HG02588 (cell line): ENCODE data around the gene STT3B.

Experiments
- ATAC-seq: cut with Tn5 transposase; IDR thresholded peaks from one replicate; pipeline ENCODE4 v1.9.1; 2021; ENCODE audit warnings: mild to moderate bottlenecking, moderate library complexity; ENCODE audit not compliant: unreplicated experiment

STT3B gene

DNA sequence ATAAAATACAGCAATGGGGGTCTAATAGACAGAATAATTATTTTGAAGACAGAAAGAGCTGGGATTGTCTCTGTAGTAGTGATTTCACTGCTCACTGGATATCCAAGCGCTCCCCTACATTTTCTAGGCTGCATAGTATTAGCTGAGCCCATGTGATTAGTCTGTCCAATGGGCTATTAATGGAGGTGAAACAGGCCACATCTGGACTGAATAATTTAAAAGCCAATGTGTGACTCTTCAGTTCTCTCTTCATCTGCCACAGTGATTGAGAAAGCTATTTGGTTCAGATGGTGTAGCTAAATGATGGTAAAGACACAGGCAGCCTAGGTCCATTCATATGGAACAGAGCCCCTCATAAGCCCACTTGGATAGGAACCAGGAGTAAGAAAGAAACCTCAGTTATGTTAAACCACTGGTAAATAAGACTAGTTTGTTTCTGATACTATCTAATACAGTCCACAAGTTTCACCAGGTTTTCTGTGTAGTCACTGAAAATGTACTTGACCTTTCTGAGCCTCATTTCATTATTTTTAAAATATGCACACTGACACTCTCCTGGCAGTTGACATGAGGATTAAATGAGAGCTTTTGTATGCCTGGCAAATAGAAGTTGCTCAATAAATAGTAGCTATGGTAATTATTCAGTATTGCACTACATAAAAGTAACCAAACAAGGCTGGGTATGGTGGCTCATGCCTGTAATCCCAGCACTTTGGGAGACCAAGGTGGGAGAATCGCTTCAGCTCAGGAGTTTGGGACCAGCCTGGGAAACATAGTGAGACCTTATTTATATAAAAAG, 17.0 kb upstream of the STT3B start:
- no peak for ATAC-seq

DNA sequence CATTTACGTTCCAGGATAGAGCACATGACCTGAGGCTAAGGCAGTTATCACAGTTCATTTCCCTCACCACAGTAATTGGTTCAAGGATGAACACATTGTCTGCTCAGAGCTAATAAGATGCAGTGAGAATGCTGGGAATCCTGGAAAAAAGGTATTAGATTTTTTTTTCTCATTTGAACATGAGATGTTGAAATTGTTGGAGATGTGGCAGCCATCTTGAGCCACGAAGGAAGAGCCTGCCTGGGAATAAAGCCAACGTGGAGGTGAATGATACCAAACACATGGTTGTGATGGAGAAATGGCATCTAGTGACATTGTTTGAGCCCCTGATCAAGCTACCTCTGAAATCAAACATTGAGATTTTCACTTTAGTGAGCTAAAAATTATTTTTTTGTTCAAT, 16.0 kb upstream of the STT3B start:
- ATAC-seq, result no peak

DNA sequence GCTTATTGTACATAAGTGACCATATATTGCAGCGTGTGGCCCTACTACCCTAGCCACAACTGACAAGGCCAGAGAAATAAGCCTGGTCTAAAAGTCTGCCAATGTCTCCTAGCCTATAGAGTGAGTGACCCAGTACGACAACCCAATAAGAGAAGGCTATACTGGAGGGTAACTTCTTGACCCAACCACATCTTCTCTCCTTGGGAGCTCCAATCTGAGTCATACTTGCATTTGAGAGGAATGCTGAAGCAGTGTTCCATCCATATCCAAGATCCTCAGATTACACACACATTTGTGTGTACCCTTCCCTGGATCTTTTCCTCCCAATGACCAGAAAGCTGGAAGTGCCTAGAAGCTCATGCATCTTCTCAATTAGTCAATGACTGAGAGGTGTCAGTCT, 11.3 kb upstream of the STT3B start:
- ATAC-seq, result no peak

DNA sequence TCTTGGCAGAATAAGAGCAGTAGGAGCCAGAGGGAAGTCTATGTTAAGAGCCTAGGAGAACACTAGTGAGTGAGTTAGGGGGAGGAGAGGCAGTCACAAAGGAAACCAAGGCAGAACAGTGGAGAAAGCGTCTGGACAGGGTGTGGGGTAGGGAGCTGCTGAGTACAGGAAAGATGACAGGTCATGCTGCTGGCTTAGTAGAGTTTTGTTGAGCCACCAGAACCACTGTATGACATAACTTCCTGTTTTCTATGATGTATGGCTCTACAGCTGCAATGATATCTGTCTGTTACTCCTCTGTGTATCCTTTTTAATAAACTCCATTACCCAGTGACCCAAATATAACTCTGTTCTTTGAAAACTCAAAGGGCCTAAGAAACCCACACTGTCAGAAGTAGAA, 10.6 kb upstream of the STT3B start:
- ATAC-seq, result no peak

DNA sequence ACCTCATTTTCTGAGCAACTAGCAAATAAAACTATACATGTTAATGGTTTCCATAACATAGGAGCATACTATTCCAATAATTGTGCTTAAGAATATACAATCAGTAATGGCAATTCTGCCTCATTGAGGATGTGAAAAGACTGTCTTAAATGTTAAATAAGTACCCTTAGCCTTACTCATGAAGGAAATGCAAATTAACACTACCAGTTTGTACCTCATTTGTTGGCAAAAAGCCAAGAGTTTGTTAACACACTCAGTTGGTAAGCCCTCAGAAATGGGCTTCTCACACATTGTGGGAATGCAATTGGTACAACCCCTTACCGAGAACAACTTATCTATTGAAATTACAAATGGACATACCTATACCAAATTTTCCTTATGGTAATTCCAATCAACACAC, 9.2 kb upstream of the STT3B start:
- ATAC-seq, result no peak

DNA sequence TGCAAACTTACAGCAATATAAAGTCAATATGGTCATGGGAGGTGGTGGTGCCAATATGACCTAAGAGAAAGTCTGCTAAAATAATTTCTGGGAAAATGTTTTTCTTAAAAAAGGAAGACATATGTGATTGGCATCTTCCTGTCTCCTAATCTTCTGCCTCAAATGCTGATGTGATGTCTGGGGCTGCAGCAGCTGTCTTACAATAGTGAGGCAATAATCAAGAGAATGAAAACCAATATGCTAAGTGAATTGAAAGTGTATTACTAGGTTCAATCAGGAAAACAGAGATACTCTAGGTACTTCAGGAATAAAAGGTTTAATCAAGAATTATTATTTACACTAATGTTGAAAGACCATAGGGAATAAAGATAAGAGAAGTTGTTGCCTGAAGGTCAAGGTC, 7.2 kb upstream of the STT3B start:
- ATAC-seq, result no peak

DNA sequence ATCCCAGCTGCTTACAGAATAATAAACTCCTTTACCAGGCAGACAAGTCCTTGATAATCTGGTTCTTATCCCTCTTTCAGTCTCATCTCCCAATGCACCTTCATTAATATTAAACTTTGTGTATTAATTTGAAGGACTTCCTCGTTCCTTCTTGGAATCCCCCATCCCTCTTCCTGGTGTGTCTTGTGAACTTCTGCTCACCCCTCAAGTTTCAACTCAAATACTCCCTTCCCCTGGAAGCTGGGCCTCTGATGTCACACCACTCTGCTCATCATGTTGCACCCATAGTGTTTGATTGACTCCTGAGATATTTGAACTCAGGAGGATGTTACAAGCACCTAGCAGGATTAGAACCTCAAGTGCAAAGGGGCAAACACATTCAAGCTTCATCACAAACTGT, 3.3 kb upstream of the STT3B start:
- no peak for ATAC-seq

DNA sequence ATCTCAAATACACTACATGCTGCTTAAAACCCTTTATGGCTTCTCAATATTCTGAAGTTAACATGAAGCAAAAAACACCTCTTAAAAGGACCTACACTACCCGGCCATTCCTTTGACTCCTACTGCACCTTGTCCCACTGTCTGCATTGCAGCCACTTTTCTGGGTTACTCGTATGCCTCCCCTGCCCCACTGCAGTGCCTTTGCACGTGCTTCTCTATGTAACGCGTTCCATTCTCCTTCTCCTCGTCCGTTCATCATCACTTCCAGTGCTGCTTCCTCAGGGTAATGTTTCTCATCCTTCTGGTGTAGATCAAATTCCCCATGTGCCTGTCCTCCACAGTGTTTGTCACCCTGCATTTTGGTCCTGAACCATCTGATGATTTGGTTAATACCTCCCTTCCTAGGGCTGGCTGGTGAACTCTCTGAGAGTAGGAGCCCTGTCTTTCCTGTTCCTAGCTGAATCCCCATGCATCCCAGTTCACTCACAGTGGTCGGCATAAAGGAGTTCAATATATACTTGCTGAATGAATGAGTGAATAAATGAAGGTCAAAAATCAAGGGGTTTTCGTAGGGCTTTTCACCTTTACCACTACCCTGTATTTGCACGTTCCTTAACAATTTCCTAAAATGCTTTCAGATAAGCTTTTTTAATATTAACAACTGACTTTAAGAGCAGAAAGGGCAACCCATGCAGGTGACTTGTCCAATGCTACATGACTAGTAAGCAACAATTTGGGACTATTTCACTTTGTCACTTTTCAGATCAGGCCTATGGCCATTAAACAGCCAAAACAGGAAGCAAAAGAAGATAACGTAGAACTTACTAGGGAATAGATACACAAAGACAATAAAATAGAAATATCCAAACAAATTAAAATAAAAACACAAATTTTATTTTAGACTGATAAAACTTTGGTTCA, 2.4 kb upstream of the STT3B start:
- ATAC-seq, result no peak

DNA sequence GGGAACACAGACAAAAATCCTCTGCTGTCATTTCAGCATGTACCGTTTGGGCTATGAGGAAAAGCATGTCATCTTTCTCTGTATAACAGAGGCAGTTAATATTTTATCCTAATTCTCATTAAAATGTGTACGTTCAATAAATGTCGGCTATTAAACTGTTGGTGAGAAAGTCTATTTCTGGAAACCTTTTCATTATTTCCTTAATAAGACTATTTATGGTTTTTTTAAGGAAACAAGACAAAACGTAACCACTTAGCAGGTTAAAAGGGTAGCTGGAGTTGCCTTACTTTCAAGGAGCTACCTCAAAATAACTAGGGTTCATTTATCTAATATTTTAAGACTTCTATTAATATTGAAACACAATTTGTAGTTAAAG, 1.8 kb upstream of the STT3B start:
- ATAC-seq, result no peak

DNA sequence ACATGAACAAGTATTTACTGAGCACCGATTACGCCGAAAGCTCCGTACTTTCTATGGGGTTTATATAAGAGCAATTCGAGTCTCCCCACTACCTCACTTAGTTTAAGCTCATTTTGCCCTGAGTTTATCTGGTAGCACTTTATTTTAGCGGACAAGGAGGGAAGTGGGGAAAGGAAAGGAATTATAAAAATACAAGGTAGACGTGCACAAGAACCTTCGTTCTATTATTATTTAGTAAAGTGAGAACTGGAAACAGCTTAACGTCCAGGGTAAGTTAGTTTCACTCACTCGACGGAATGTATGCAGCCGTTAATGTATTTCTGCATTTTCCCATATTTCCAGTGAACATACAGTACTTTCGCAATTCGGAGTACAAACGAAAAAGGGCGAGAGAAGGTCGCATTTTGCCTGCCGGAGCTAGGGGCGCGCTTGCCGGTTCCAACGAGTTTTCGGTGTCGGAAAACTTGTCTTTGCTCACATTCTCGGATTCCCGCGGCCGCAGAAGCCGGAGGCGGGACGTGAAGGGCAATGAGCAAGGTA, 1.2 kb upstream of the STT3B start:
- ATAC-seq, result no peak

DNA sequence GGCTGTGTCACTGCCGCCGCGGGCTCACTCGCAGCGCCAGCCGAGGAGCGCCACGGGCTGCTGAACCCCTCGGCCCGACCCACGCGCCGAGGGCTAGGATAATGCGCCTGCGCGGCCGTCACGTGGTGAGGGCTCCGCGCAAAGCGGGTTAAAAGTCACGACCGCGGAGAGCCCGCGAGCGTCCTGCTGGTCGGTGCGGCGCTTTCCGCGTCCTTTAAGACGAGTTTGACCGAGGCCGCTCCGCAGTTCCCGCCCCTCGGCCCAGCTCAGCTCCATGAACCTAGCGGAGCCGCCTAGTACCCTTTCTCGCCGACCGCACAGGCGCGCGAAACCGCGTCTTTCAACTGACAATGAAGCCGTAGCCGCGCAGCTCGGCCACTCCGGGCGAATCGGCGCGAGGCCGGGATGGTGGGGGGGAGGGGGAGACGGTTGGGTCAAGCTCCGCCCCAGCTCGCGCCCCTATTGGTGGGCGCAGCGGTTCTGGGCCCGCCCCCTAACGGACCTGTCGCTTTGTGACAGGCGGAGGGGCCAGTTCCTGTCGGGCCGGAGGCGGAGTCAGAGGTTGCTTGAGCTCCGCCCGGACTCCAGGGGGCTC, 636 bp upstream of the STT3B start:
- peak; percentile 85 for ATAC-seq

DNA sequence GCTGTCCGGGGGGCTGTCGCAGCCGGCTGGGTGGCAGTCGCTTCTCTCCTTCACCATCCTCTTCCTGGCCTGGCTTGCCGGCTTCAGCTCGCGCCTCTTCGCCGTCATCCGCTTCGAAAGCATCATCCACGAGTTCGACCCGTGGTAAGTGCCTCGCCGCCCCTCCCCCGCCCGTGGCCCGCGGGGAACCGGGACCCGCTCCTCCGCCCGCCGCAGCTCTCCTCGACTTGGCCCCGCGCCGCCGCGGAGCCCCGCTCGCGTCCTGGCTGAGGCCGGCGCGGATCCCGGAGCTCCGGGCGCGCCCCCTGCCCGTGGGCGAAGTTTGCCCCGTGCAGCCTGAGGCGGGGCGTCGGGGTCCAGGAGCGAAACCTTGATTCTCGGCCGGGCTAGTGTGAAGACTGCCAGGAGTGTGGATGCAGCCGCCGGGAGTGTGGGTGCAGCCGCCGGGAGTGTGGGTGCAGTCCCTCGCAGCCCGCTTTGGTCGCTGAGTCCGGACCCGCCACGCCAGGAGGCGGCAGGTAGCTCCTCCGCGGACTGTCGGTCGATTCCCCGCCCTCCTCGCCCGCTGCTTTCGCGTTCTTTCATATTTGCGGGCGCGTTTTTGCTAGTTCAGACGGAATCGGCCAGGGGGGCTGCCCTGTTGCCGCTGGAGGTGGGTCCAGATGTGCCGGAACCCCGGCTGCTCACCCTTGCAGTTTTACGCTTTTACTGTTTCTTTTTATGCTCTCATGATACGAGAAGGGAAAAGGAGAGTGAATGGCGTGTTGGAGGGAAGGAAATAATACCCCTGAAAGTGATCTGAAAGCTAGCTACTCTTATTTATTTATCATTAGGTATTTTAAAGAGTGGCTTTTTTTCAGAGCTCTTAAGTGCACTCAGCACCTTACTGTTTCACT, 692 bp downstream of the STT3B start:
- peak; percentile 1 for ATAC-seq

DNA sequence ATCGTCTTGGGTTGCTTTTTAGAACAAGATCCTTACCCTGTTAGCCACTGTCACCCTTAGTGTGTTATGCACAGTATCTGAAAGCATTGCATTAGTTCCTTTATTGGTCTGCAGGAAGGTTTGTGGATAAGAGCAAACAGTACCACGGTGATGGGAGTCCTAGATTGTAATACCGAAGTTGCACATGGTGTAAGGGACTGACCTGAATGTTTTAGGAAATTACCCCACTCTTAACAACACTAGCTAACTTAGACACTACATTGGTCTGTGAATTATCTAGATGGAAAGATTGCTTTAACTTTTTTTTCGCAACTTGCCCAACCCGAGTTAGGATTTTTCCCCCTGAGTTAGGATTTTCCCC, 1.3 kb downstream of the STT3B start:
- ATAC-seq, result no peak

DNA sequence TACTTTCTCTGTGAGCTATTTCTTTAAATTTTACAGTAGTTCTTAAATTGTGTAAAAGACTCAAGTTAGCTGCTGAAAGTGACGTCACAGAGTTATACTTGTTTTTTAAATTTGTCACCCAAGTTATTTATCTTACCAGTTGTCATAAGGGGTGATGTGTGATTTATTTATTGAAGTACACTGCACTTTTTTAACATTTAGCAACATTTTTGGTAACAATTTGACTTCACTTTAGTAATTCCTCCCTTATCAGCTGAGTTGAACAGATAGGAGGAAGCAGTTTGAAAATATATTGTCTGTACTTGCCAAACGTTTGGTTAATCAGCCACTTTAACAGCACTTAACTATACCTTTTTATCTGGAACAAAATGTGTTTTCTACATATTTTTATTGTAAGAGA, 3.8 kb downstream of the STT3B start:
- no peak for ATAC-seq

DNA sequence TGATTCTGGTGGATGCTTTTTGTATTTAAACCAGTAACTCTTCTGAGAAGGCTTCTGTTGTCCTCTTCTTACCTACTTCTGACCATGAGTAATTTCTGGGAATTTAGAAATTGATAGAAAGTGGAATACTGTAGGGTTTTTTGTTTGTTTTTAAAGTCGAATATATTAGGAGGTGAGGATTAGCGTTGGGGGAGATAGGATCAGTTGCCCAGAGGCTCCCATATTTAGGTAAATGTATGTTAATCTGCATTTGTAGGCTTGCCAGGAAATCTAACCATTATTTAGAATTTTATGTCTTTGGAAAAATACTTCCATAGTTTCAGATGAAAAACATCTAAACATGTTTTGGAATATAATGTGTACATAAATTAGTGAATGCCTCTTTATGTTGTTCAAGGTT, 6.1 kb downstream of the STT3B start:
- ATAC-seq, result no peak

DNA sequence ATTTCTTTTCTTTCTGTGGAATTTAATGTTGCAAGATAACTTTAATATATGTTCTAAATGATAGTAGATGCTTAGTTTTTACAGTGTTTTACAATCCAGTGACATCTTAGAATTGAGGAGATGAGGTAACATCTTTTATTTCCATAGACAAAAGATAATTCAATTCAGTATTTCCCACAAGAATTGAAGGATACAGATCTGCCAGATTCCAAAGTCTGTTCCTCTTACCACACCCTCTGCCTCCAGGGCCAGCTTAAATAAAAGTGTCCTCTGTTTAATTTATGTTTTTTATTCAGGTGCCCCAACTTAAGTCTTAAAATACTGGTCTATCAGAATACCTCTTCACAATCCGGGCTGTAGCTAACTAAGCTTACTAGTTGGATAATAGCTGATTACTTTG, 6.5 kb downstream of the STT3B start:
- ATAC-seq, result no peak

DNA sequence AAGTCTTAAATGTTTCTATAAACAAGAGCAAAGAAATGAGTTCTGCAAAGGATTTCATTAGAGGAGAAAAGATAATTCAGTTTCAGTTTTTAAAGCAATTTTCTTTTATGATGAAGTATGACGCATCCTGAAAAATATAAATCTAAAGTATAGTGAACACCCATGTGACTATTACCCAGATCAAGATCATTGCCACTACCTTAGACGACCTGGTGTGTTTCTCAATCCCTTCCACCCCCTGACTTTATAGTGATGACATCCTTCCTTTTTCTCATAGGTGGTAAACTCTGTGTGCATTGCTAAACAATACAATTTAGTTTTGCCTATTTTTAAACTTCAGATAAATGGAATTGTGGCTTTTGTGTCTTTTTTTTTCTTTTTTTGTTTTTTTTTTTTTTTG, 8.4 kb downstream of the STT3B start:
- ATAC-seq, result no peak

DNA sequence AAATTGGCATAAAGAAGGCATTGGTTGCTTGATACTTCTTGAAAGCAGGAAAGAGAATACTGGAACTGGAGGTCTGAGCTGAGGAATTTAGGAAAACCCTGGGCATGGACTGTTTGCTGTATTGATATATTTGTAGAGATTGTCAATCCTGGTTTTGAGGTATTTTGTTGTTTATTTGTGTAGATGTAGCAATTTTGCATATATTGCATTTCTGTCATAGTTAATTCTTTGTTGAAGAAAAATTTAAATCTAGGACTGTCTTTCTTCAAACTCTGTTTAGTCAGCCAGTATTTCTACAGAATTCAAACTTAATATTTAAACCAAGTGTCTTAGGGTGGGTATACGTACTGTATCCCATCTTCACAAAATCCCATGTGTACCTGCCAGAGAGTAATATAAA, 9.5 kb downstream of the STT3B start:
- no peak for ATAC-seq

DNA sequence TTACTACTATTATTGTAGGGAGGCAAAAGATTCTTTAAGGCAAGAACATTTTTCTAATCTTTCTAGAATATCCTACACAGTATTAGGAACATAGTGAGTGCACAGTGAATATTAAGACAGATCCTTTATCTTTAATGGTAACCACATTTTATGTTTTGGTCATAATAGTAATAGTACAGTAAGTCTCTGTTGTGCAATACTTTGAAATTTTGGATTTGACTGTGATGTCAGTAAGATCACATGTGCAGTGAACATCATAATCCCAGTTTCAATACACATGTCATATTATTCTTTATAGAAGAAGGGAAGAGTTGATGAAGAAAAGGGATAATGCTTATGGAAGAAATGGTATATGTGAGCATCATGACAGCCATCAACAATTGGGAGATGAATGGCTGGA, 10.7 kb downstream of the STT3B start:
- no peak for ATAC-seq

DNA sequence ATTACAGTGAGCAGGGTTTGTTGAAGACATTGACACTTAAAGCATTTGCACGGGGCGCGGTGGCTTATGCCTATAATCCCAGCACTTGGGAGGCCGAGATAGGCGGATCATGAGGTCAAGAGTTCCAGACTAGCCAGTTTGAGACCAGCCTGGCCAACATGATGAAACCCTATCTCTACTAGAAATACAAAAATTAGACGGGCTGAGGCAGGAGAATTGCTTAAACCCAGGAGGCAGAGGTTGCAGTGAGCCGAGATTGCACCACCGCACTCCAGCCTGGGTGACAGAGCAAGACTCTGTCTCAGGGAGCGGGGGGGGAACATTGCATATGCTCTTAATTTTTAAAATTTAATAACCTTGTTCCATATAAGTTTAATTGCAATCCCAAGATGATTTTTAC, 11.9 kb downstream of the STT3B start:
- no peak for ATAC-seq

DNA sequence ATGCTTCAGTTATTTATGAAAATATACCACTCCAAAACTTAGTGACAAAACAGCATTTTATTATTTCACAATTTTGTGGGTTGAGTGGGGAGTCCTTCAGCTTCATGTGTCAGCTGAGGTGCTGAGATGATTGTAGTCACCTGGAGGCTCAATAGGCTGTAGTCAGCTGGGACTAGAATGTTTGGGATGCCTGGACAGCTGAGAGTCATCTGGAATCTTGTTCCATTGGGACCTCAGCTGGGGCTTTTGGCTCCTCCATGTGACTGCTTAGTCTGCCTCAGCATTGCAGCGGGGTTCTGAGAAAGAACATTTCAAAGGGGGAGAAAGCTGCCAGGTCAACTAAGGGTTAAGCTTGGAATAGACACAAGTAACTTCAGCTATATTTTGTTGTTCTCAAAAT, 13.4 kb downstream of the STT3B start:
- no peak for ATAC-seq
